Activated gamma-delta T cell (primary cell): ENCODE results near the gene PABPC1L.

Experiments
- DNase-seq: peaks from one replicate; lab custom pipeline; 2025; lab: John Stamatoyannopoulos, UW

Gene PABPC1L

GRCh38 chr20:44942264-44942973, 32.6 kb downstream of the PABPC1L start:
- DNase-seq: no peak

- no peak for DNase-seq
Observed at GRCh38 chr20:44943828-44944227, 34.0 kb downstream of the PABPC1L start.

- DNase-seq: no peak
Observed at GRCh38 chr20:44945261-44945660, 35.4 kb downstream of the PABPC1L start.

- DNase-seq: no peak
Observed at GRCh38 chr20:44946271-44946852, 36.5 kb downstream of the PABPC1L start.

- DNase-seq: no peak
Observed at GRCh38 chr20:44948107-44948506, 38.2 kb downstream of the PABPC1L start.

GRCh38 chr20:44948513-44948912, 38.7 kb downstream of the PABPC1L start:
- no peak for DNase-seq

GRCh38 chr20:44950368-44950767, 40.5 kb downstream of the PABPC1L start:
- no peak for DNase-seq

GRCh38 chr20:44952731-44953130, 42.9 kb downstream of the PABPC1L start:
- DNase-seq: no peak

- no peak for DNase-seq
Observed at GRCh38 chr20:44954211-44954610, 44.4 kb downstream of the PABPC1L start.

- no peak for DNase-seq
Observed at GRCh38 chr20:44955270-44955669, 45.4 kb downstream of the PABPC1L start.

- DNase-seq: no peak
Observed at GRCh38 chr20:44956410-44956809, 46.5 kb downstream of the PABPC1L start.

GRCh38 chr20:44958276-44958675, 48.4 kb downstream of the PABPC1L start:
- no peak for DNase-seq

GRCh38 chr20:44959082-44959637, 49.3 kb downstream of the PABPC1L start:
- no peak for DNase-seq

- no peak for DNase-seq
Observed at GRCh38 chr20:44959638-44960102, 49.8 kb downstream of the PABPC1L start.

- peak; percentile 92 for DNase-seq
Observed at GRCh38 chr20:44960103-44960852, 50.4 kb downstream of the PABPC1L start, which contains the start of gene TOMM34. Gene TOMM34, minus strand, starts transcription at chr20:44960397. Its CDS starts 64 bp downstream, at chr20:44960333.

- DNase-seq: no peak
Observed at GRCh38 chr20:44961011-44961869, 51.4 kb downstream of the PABPC1L start.

GRCh38 chr20:44961870-44962267, 52.0 kb downstream of the PABPC1L start:
- DNase-seq: no peak

GRCh38 chr20:44962483-44962882, 52.6 kb downstream of the PABPC1L start:
- no peak for DNase-seq

GRCh38 chr20:44963325-44964215, 53.7 kb downstream of the PABPC1L start:
- DNase-seq: no peak

- DNase-seq: no peak
Observed at GRCh38 chr20:44965651-44966029, 55.8 kb downstream of the PABPC1L start.
